Heart left ventricle (tissue), 16 donors: Measurements from ENCODE around the gene SUPT4H1. TPM values are rescaled to one million over a fixed set of nuclear protein-coding genes. Genes with fewer than 3 reads are reported as not detected.
A peak's percentile ranks its signal among the peaks of the same experiment; 100 is the strongest.

Source experiments
- ATAC-seq, 4 donors: fragments of 200-7000 bp; cut with Tn5 transposase; one replicate each; pipeline ENCODE4 v1.9.1; 2020 to 2022; ENCODE audit warnings: moderate library complexity in 4 of 4, mild to moderate bottlenecking in 3 of 4, moderate number of reproducible peaks in 1 of 4
- DNase-seq, 5 donors: peaks; one replicate each; pipeline ENCODE4 v3.0.0-alpha.2; 2020
- H3K27ac ChIP-seq, 12 donors: fragments of 200-600 bp; sonication (generic) in 4 of 12; one replicate each; pipeline versions ENCODE4 v1.5.0 to v1.8.0; 2016 to 2022; ENCODE audit warnings: mild to moderate bottlenecking in 2 of 12
- H3K27me3 ChIP-seq, 9 donors: fragments of 200-600 bp; sonication (generic) in 2 of 9; one replicate each; pipeline versions ENCODE4 v1.5.1 to v1.8.0; 2016 to 2022; ENCODE audit warnings: mild to moderate bottlenecking in 3 of 9
- H3K36me3 ChIP-seq, 9 donors: fragments of 200-600 bp; sonication (generic) in 2 of 9; one replicate each; pipeline versions ENCODE4 v1.5.0 to v1.8.0; 2018 to 2022; ENCODE audit warnings: mild to moderate bottlenecking in 2 of 9
- H3K4me1 ChIP-seq, 12 donors: fragments of 200-600 bp; sonication (generic) in 4 of 12; one replicate each; pipeline versions ENCODE4 v1.5.0 to v1.8.0; 2016 to 2022; ENCODE audit warnings: mild to moderate bottlenecking in 3 of 12
- H3K4me3 ChIP-seq, 12 donors: fragments of 200-600 bp; sonication (generic) in 4 of 12; one replicate each; pipeline versions ENCODE4 v1.5.0 to v1.8.0; 2017 to 2022; ENCODE audit warnings: mild to moderate bottlenecking in 9 of 12, moderate library complexity in 4 of 12
- H3K9me3 ChIP-seq, 12 donors: fragments of 200-600 bp; sonication (generic) in 4 of 12; one replicate each; pipeline versions ENCODE4 v1.5.0 to v1.8.0; 2016 to 2022; ENCODE audit warnings: mild to moderate bottlenecking in 1 of 12
- CTCF ChIP-seq, 12 donors: fragments of 200-600 bp; sonication (generic) in 4 of 12; IDR thresholded peaks; one replicate each; pipeline versions ENCODE4 v1.5.0 to v1.8.0; 2018 to 2022; ENCODE audit warnings: antibody characterized with exemption in 12 of 12, mild to moderate bottlenecking in 5 of 12
- POLR2A ChIP-seq, 2 donors: fragments of 450-650 bp; IDR thresholded peaks; one replicate each; pipeline ENCODE4 v1.6.1; 2017; ENCODE audit warnings: antibody characterized with exemption in 2 of 2, mild to moderate bottlenecking in 2 of 2, moderate library complexity in 2 of 2
- WGBS, 4 donors: extraction: QIAGEN DNeasy Blood & Tissue Kit in 2 of 4; methylation state at CpG; one replicate each; pipeline versions ENCODE4 v1.1.5 to v1.1.7; 2013 to 2018; 5-methylcytosine and 5-hydroxymethylcytosine counted together
- intact Hi-C, 10 donors: fragments of 100-400 bp; cut with DNase I; formaldehyde crosslinking; loops; one replicate each; pipeline versions ENCODE4 v1.11.1 to v1.14.2; 2022
- polyA plus RNA-seq, 2 donors: library from polyadenylated mRNA; stranded (reverse); fragments of 200-250 nt; gene quantifications; one replicate each; pipeline ENCODE4 v1.2.3, GENCODE V29; 2013
- total RNA-seq, 9 donors: library from RNA; depleted of rRNA in 2 of 9; stranded (reverse); fragments of >200 nt in 2 of 9; fragmentation: NEBNext Ultra II Directional in 3 of 9; extraction: Animal tissue kit (Norgen Biotek cat#: 25700) in 3 of 9; gene quantifications; one replicate each; pipeline versions ENCODE4 v1.1.0 to v1.2.4, GENCODE V29; 2016 to 2023
- donor health status: ischemic (EF 13 %, LVEDD 7.1; RV severe dilation, severe dysfunction).
- donor health status: healthy with polysubstance abuse.
- donor health status: DM: no; HTN: yes; CAD: no.
- donor health status: DM: no; HTN: no; CAD: no.
- donor health status: ischemic (EF 25% LVEDD 6.9; RV normal size, moderate dysfunction).
- donor health status: ischemic (EF 25% LVEDD 5.7; RV mildly dilated, moderate dysfunction).
- donor health status: healthy.
- donor health status: DM: yes; HTN: yes; CAD: no.
- donor health status: ischemic (EF 35%, LVEDD 5.7; RV mildly dilated, moderate dysfunction).
- donor health status: nonischemic (EF 11% LVEDD 7.7; RV severe dilation, severe dysfunction).
- donor health status: DM: yes; HTN: yes; CAD: no.
- donor health status: PGD.
- donor health status: ischemic (EF 29% LVEDD 5.4; RV normal size, mild dysfunction).
- donor health status: nonischemic (EF 23%, LVEDD 6.1; RV moderate dilation, normal function).

SUPT4H1 gene
- total and polyA plus RNA-seq, 11 donors, result 44.1 to 92.7 (median 58.0) TPM

- Histone ChIP-seq H3K36me3 (peaks cover 0 to 4% (median 0%) of the 10 kb centered on the region in 9 donors), H3K9me3 (no peaks in the 10 kb centered on the region), H3K27ac (peak overlapping the region in 9 of 12 donors; percentile 35 to 75 (median 51)), H3K27me3 (peaks cover 0 to 26% (median 5%) of the 10 kb centered on the region in 9 donors), H3K4me3 (peak overlapping the region; percentile 35 to 72 (median 58)), H3K4me1 (peaks cover 0 to 16% (median 0%) of the 10 kb centered on the region in 12 donors)
- DNase-seq, result peak in 2 of 5 donors; percentile 32 to 39
- 52 to 57% (median 56%) methylated on average over 5 to 8 of the region's 8 CpGs for WGBS, 4 donors
- ATAC-seq, result peak in 3 of 4 donors; percentile 8 to 49 (median 13)
- intact Hi-C loops, result loop anchor here in 3 of 10 donors (10.0 kb wide), 1 partner anchor 91 kb away; the partner anchor contains the start of gene RNF43 (in 3 of the 3)
- TF ChIP-seq CTCF (IDR thresholded peaks at IDR 0.05) (no peak), POLR2A (IDR thresholded peaks at IDR 0.05) (no peak)
These were observed 28.5 kb downstream of the SUPT4H1 start for GRCh38 chr17:58323366-58324055.

GRCh38 chr17:58322581-58323185 lies 29.3 kb downstream of the SUPT4H1 start:
- Histone ChIP-seq H3K4me3 (no peak overlapping the region), H3K9me3 (no peaks in the 10 kb centered on the region), H3K36me3 (peaks cover 0 to 4% (median 0%) of the 10 kb centered on the region in 9 donors), H3K27me3 (peaks cover 0 to 19% (median under 1%) of the 10 kb centered on the region in 9 donors), H3K27ac (no peak overlapping the region), H3K4me1 (peaks cover 0 to 15% (median 0%) of the 10 kb centered on the region in 12 donors)
- no peak for ATAC-seq
- DNase-seq, result peak in 2 of 5 donors; percentile 7 to 55
- WGBS, 4 donors, result 89 to 94% (median 92%) methylated on average over 6 to 9 of the region's 9 CpGs
- TF ChIP-seq CTCF (IDR thresholded peaks at IDR 0.05), result no peak
- TF ChIP-seq POLR2A (IDR thresholded peaks at IDR 0.05), result no peak
- intact Hi-C loops, result loop anchor here in 3 of 10 donors (10.0 kb wide), 1 partner anchor 92 kb away; the partner anchor contains the start of gene RNF43 (in 3 of the 3)

- Histone ChIP-seq H3K4me1 (peaks cover 0 to 15% (median 0%) of the 10 kb centered on the region in 12 donors), H3K9me3 (no peaks in the 10 kb centered on the region), H3K27me3 (peaks cover 0 to 17% (median 0%) of the 10 kb centered on the region in 9 donors), H3K27ac (no peak overlapping the region), H3K36me3 (peaks cover 0 to 4% (median 0%) of the 10 kb centered on the region in 9 donors), H3K4me3 (no peak overlapping the region)
- DNase-seq (peak in 3 of 5 donors; percentile 2 to 39 (median 18)), ATAC-seq (no peak)
- TF ChIP-seq POLR2A (IDR thresholded peaks at IDR 0.05) (no peak), CTCF (IDR thresholded peaks at IDR 0.05) (no peak)
- 83 to 88% (median 84%) methylated on average over 18 of the region's 18 CpGs for WGBS, 4 donors
- intact Hi-C loops, result loop anchor here in 3 of 10 donors (10.0 kb wide), 1 partner anchor 93 kb away; the partner anchor contains the start of gene RNF43 (in 3 of the 3)
These were observed 30.2 kb downstream of the SUPT4H1 start for GRCh38 chr17:58321571-58322525.
